Glomerular visceral epithelial cell (primary cell): ENCODE results near the gene CELF2.

Experiments used
- DNase-seq: peaks from one replicate; pipeline ENCODE4 v3.0.0-alpha.2; 2016; ENCODE audit errors: extremely low spot score

Gene CELF2

DNA sequence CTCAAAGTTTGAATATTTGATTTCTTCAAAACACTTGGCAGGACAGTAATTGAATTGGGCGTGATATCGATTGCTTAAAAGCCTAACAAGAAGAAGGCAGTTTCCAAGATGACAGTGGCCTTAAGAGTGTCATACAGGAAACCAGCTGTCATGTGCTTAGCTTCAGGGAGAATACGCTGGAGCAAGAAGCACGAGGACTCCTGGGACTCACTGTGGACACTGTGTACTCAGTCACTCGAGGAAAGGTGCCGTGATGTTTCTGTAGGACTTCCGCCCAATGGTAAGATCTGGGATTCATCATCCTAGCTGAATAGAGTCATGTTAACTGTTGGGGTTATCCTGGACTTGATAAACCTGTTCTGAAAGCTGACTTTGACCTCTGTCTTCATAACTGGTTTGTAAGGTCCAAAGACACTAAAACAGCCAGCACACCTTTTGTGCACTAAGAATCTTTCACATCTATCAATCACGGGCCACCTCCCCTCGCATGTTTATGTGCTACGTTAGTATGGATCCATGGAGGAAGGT is 113.5 kb downstream of the CELF2 start:
- DNase-seq = no peak

DNA sequence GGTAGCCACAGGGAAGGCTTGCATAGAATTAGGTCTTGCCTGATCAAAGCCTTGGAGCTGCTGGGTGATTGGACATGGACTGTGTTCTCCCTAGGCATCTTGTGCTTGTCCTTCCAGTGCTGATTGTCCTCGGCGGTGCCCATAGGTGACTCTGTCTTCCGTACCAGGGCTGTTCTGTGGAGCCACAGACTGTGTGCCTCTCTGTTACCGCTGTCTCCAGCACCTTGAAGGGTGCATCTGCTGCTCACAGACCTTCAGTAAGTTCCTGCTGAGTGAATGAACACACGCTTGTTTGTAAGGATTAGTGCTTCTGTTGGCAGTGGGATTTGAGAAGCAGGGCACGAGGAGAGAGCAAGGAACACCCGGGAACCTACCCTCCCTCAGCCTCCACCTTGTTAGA is 116.7 kb downstream of the CELF2 start:
- no peak for DNase-seq

DNA sequence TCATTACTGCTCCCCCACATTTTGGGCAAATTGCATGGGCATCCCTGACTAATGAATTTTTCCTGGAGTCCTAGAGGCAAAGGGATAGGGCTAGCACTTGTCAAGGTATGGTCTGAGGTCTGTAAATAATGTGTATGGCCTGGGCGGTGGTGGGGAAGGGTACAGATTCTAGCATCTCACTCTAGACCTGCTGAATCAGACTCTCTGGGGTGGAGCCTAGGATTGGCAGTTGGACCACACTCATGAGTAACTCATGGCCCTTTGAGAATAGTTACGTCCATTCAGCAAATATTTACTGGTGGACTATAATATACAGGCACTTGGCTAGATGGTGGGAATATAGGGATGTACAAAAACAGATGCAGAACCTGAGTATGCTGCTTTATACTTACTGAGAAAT is 118.0 kb downstream of the CELF2 start:
- no peak for DNase-seq

DNA sequence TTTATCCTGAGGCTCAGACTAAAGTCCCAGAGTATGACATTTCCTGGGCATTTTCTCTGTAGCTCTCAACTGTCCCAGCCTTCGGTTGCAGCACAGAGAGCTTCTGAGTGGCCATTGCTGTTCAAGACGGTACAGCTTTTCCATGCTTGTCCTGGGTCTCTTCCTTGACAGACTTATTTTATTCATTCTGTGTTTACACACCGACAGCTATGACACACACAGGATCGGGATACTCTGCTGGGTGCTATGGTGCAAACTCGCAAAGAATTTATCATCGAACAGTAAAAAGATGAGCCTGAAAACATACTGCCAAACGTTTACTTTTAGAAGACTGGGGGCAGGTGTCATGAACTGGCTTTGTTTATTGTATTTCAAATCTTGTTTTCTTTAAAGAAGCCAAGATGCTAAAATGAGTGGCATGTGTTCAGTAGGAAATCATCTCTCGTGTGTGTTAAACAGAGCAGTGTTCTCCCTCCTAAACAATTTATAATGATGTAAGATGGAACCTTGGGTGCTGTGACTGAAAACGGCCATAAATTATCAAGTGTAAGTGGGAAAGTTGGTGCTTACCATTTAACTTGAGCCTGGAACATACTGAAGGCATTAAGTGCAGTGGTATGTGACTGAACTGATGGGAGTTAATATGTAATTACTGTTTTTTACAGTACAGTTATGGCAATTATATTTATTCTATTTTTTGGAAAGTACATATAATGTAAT is 120.8 kb downstream of the CELF2 start:
- no peak for DNase-seq

DNA sequence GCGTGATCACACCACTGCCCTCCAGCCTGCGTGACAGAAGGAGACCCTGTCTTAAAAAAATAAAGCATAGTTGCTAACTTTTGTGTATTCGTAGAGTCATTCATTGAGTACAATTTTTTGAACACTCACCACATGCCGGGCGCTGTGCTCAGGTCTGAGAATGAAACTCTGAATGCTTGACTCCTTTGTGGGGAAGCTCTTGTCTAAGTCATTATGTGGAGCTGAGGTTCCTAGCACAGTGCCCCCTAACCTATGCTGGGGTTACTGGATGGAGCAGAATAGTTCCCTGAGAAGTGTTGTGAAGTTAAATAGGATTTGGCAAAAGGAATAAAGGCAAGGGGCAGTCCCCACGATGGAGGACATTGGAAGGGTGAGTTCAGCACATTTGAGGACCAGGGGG is 123.3 kb downstream of the CELF2 start:
- no peak for DNase-seq

DNA sequence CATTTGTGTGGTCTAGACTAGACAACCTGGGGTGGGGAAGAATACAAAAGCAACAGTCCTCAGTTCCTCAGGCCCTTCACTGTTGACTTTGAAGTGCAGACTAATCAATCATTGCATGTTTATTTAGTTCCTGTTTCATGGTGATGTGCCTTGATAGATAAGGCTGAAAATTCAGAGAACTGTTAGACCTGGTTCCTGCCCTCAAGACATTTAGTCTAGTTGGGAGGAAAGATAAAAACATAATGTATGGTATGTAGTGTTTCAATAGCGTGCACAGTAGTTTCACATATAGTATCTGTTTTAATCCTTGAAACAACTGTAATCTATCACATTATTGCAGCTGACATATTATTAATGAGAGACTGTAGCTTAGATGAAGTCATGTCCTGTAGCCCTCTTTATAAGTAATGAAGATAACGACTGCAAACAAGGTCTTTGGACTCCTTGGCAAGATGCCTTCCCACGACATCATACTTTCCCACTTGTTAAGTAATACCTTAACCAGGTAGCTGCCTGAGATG is 124.0 kb downstream of the CELF2 start:
- no peak for DNase-seq

DNA sequence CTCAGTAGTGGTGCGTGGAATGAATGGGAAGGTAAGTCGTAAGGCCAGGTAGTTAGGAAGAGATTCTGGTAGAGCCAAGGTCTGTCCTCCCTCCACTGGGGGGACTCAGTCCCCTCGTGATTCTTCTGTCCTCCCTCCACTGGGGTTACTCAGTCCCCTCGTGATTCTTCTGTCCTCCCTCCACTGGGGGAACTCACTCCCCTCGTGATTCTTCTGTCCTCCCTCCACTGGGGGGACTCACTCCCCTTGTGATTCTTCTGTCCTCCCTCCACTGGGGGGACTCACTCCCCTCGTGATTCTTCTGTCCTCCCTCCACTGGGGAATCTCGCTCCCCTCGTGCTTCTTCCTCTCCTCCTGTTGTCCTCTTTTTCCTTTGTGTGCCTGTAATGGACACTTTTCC is 125.1 kb downstream of the CELF2 start:
- DNase-seq = no peak

DNA sequence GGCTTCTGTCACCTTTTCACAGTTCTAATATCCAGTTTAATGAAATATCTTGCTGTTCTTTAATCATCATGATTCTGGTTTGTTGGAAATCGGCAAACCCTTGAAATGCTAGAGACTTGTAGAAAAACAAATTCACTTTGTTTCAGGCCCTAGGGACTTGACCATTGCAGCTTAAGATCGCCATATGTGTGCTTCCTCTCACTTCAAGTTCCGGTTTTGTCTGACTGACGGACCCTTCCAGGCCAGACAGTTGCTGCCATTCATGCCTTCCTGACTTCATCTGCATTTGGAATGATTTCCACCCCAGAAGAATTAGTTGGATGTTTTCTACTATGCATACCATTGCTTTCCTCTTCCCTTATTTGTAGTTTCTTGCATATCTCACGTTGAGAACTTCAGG is 125.6 kb downstream of the CELF2 start:
- no peak for DNase-seq

DNA sequence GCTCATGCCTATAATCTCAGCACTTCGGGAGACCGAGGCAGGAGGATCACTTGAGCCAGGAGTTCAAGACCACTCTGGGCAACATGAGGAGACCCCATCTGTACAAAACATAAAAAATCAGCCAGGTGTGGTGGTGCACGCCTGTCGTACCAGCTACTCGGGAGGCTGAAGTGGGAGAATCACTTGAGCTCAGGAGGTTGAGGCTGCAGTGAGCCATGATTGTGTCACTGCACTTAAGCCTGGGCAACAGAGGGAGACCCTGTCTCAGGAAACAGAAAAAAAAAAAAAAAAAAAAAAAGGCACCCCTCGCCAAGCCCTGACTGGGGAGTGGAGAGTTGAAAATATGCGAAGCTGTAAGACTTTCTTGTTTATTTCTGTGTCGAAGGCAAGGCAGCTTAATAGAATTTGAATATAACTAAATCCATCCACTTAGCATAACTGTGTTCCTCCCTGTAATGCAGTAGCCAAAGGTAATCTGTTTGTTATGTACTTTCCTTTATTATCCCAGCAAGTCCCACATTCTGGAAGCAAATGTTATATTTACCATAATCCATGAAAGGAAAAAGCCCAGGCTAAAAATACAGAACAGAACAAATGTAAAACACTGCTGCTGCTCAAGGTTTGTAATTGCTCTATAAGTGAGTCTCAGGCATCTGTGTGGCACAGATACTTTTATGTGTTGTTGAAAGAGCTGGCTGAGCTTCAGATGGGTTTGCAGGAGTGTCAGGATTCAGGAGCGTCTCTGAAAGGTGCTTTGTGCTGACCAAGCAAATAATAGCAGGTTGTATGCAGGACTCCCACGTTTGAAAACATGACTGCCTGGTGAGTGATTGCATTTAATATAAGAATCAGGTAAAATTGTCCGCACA is 127.2 kb downstream of the CELF2 start:
- no peak for DNase-seq

DNA sequence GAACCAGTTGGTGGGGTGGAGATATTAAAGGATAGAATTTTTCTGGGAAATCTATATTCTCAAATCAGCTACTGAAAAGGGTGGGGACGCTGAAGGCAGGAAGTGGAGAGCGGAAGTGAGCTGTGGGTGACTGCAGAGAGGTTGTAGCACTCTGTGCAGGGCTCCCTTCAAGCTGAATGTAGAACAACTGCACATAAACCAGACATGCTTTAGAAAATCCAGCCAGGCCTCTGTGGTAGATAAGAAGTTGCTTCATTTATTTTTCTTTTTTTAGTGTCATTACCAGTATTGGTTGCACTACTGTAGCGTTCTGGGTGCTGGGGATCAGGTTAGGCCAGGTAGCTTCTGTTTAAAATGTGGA is 127.8 kb downstream of the CELF2 start:
- DNase-seq = no peak

DNA sequence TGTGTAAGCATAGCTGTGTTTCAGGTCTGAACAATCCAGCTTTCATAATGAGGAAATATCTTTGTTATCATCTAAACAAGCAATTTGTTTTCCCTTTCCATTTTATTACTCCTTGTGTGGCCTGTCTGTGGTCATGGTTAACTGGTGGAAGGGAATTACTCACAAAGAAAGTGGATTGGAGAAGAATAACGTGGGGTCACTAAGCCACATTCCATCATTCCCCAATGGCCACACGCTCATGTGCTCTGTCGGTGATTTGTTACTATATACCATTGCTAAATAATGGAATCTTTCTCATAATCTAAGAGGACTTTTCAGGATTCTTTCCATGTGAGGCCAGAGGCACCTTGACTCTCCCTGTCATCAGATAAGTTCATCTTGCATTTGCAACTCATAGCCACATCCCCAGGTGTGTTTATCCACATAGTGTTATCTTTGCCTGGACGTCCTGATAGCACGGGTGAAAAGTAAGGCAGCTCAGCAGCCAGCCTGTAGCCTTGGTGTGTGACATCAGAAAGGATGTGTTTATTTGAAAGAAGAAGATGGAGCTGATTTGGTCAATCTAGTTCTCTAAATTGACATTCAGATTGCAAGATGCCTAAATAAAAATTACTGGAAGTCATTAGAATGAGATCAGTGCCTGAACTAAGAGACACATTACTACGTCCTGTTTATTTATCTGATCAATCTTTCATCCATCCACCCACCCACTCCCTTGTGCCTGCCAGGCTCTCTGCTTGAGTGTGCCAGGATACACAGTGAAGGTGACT is 128.9 kb downstream of the CELF2 start:
- DNase-seq = no peak

DNA sequence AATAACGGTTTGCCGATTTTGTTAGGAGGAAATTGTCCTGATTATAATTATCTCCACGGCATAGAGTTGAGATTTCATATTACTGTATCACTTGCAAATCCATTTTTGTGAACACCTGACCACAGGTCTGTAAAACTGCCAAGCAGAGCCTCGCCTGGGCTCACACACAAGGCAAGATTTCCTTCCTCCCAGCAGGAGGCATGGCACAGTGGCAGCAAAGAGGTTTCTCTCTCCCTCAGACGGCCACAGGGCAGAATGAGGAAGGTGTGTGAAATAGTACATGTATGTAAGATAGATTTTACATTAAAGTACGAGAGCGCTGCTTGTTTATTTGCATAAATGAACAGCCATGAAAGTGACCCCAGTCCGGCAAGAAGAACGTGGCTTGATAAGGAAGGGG is 130.1 kb downstream of the CELF2 start:
- no peak for DNase-seq

DNA sequence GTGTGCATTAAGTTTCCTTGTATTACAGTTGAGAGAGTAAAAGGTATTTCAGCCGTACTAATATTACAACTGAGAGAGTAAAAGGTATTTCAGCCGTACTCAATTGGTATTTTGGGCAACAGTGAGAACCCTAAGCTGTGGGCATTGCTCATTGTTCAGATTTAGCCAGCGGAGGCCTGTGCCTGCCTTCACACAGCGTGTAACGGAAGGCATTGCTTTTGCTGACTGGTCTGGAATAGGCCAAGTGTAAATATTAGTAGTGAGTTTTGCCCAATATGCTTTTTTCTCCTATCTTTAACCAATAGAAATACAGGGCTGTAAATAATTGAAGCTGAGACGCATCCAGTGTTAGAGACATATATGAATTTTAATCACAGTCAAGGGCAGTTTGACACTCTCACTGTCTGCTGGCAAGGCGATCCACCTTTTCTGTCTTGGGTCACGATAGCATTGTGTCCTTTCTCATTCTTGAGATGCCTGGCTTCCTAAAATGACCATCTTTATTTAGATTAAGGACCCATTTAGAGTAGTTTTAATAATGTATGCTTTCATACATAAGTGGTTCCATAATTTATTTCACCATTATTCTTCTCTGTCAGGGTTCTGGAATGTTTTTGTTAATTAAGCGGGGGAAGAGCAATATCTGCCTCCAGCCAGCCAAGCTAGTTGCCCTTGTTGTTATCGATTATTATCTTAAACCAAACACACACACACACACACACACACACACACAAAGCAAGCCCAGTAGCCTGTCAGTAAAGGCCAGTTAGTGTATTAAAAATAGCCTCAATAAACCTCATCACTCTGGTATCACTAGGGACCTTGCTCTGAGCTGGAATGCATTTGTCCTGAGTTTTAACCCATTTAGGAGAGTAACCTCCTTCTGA is 130.7 kb downstream of the CELF2 start:
- DNase-seq = no peak

DNA sequence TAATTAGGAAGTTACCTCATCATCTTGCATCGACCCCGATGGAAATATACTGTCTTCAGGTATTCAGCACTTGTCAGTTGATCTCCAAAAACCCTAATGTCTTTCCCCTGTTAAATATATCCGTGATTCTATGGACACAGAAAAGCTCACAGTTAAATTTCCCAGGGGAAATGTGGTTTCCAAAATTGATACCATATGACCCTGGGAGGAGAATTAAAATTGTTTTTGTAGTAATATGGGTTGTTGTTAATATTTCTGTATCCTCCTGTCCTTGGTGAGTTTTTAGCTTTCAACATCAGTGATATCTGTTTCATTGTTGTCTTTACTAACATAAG is 132.1 kb downstream of the CELF2 start:
- no peak for DNase-seq

DNA sequence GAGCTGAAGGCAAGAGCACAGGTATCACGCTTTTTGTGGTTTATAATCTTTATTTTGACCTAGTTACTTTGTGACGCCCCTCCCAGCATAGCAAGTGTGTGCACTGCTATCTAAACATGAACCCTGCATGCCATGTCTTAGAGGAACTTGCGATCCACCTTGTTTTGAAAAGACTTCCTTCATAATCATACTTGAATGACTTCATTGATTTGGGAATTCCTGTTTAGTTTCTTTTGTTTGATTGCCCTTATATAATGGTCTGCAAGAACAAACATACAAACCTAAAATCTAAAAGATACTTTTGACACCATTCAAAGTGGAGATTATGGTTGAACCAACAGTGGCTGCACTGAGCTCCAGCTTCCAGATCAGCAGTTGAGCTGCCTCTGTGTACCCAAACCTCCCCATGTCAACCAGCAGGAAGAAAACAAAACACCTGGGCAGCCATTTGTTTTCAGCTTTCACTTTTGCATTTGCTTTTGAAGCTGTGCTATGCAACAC is 132.6 kb downstream of the CELF2 start:
- no peak for DNase-seq

DNA sequence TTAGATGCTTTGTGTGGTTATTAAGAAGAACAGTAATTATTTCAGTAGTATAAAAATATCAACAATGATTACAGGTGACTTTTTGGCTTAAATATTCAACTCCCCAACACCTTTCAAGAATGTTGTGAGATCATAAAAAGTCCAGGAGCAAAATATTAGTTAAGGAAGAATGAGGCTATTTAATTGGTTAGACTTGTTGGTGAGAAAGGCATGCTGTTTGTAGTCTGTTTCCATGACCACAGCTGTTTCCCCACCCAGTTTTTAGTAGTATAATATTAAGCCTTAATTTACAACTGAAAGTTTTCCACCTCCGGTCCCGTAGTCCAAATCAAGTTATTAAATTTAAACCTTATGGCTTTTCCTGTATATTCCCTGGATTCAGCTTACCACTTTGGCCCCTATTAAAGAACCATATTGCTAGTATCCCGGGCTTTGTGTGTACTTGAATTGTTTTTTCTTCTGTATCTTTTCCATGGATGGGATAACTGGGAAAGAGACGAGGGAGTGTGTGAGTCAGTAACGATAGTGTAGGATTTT is 133.3 kb downstream of the CELF2 start:
- no peak for DNase-seq

DNA sequence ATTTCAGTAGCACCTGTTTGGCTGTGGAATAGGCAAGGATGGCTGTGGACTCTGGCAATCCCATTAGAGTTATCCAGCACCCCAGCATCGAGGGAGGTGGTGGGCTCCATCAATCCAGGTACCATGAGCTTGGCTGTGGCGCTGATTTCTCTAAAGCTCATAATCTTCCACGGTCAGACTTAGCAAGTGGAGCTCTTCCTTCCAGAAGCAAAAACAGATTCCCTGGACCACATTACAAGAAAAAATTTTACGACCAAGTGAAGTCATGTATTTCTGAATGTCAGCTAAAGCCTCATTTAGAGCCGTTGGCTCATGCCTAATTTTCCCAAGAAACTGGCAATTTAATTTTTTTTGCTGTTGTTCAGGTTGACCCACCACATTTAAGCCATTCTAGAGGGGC is 135.1 kb downstream of the CELF2 start:
- DNase-seq = no peak

DNA sequence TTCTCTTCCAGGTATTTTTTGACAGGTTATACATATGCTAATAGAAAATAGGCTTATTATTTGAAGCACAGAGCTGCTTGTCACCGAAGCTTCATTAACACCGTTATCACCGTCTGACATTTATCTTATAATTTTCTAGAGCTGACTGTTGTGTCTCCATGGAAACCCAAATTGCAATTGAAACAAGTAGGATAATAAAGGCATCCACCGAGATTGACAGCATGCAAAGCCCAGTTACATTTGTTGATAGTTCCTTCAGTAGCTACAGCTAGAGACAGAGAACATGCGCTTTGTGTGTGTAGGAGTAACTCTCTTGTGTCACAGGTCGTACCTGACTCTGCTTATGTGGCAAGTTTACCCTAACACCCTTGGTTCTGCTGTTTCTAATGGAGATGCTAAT is 135.6 kb downstream of the CELF2 start:
- no peak for DNase-seq

DNA sequence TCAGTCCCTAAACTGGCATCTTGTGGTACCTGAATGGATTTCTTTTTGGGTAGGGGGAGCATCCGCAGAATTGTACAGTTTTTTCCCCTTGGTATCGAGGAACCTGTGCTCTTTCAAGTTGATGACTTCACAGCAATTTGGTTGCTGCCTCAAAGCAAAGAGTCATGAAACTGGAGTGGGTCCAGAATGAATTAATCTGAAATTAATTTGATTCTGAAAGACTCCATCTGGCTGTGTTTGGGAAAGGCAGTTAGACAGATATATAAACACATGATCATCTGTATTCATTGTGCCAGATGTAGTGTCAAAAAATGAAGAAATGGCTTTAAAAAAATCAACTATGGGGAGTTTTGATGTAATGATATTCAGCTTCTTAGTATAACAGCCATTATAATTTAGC is 136.1 kb downstream of the CELF2 start:
- DNase-seq = no peak

DNA sequence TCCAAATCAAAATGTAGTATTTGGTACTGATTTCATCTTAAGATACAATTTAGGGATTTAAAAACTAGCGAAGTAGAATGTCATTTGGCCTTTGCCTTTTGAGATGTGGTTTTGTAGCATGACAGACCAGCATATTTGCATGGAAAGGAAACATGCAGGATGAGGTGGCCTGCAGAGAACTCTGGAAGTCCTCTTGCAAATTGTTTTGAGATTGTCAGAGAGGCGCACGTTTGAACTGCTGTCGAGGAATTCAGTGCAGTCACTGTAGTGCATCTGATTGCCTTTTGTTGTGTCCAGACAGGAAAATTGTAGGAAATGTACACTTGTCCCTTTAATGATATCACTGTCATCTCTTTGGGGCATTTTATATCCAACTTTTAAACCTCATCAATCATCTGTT is 136.7 kb downstream of the CELF2 start:
- DNase-seq = no peak
